GM12878 (cell line): ENCODE measurements around the gene TRPC4. TPM values are rescaled to one million over a fixed set of nuclear protein-coding genes. Genes with fewer than 3 reads are reported as not detected.

Source experiments
- ATAC-seq: fragments of 200-7000 bp; cut with Tn5 transposase; 3 replicates; pipeline ENCODE4 v1.9.1; 2020; ENCODE audit warnings: mild to moderate bottlenecking, moderate library complexity
- BruUV-seq: library from RNA; stranded (reverse); fragments of 400-500 nt; replicated peaks from 2 replicates; lab custom pipeline; 2021; lab: Mats Ljungman, UMichigan
- CTCF ChIA-PET: fragments of 300-600 bp; sonication (Branson Sonifier 250); formaldehyde crosslinking; extraction: SDS; loops from one replicate; lab custom pipeline; 2021; ENCODE audit warnings: inconsistent platforms; lab: Yijun Ruan, JAX
- POLR2A ChIA-PET: fragments of 350-600 bp; formaldehyde crosslinking; extraction: SDS; loops from one replicate; lab custom pipeline; 2021; ENCODE audit warnings: inconsistent platforms; lab: Charles Lee
- RAD21 ChIA-PET: fragments of 300-600 bp; sonication (Branson Sonifier 250); formaldehyde crosslinking; loops from one replicate; lab custom pipeline; 2023; ENCODE audit warnings: antibody characterized with exemption; ENCODE audit not compliant: unreplicated experiment; lab: Charles Lee
- SMC1A ChIA-PET: fragments of 300-600 bp; sonication (Branson Sonifier 250); formaldehyde crosslinking; loops from one replicate; lab custom pipeline; 2023; ENCODE audit not compliant: unreplicated experiment, uncharacterized antibody; lab: Charles Lee
- DNase-seq: peaks from one replicate; pipeline ENCODE4 v3.0.0-alpha.2; 2011; ENCODE audit warnings: low read depth, low spot score
- FAIRE-seq: peaks from 3 replicates; lab custom pipeline; 2011; peaks lifted over from hg19 to GRCh38; lab: Jason Lieb, UNC
- H2AFZ ChIP-seq: 2 replicates; pipeline ENCODE4 v1.6.0; 2011; ENCODE audit warnings: low read depth, low read length, control low read depth; ENCODE audit not compliant: control insufficient read depth
- H3K27ac ChIP-seq: 2 replicates; pipeline ENCODE4 v1.5.1; 2011; ENCODE audit warnings: control low read depth; ENCODE audit not compliant: control insufficient read depth, insufficient read depth
- H3K27me3 ChIP-seq, 2 experiments: replicated peaks in 1 of 2; 2 replicates each; pipeline versions ENCODE4 v1.6.0 to v1.6.1; 2011; ENCODE audit warnings: low read length in 1 of 2; ENCODE audit not compliant: control insufficient read depth in 2 of 2, insufficient read depth in 2 of 2
- H3K36me3 ChIP-seq, 2 experiments: 2 replicates each; pipeline ENCODE4 v1.5.1; 2011; ENCODE audit warnings: low read length in 1 of 2; ENCODE audit not compliant: control insufficient read depth in 2 of 2, insufficient read depth in 2 of 2
- H3K4me1 ChIP-seq: 2 replicates; pipeline ENCODE4 v1.6.1; 2011; ENCODE audit warnings: mild to moderate bottlenecking, low read length, moderate library complexity, mixed read lengths; ENCODE audit not compliant: control insufficient read depth, insufficient read depth
- H3K4me2 ChIP-seq: 2 replicates; pipeline ENCODE4 v1.6.0; 2011; ENCODE audit warnings: control low read depth; ENCODE audit not compliant: control insufficient read depth, insufficient read depth
- H3K4me3 ChIP-seq: fragments of 200-600 bp; sonication (generic); 2 replicates; pipeline ENCODE4 v1.5.1; 2016
- H3K79me2 ChIP-seq: 2 replicates; pipeline ENCODE4 v1.6.0; 2011; ENCODE audit warnings: low read length; ENCODE audit not compliant: control insufficient read depth, insufficient read depth
- H3K9ac ChIP-seq: 2 replicates; pipeline ENCODE4 v1.8.0; 2011; ENCODE audit warnings: low read length, control low read depth, mixed read lengths; ENCODE audit not compliant: control insufficient read depth, insufficient read depth
- H3K9me3 ChIP-seq: replicated peaks from 3 replicates; pipeline ENCODE4 v1.5.1; 2011; ENCODE audit warnings: mild to moderate bottlenecking, low read length; ENCODE audit not compliant: control insufficient read depth, insufficient read depth
- H4K20me1 ChIP-seq: 2 replicates; pipeline ENCODE4 v1.6.0; 2011; ENCODE audit not compliant: control insufficient read depth, insufficient read depth
- CBFB ChIP-seq: IDR thresholded peaks from 2 replicates; pipeline ENCODE4 v1.6.1; 2016; ENCODE audit warnings: antibody characterized with exemption, low read depth
- CBX3 ChIP-seq: fragments of 200-600 bp; sonication (generic); IDR thresholded peaks from 2 replicates; pipeline ENCODE4 v1.6.1; 2016; ENCODE audit warnings: low read depth, borderline replicate concordance
- CHD1 ChIP-seq: IDR thresholded peaks from 2 replicates; pipeline ENCODE4 v1.6.1; 2012; ENCODE audit warnings: low read depth, low read length, improper control_type of control experiment
- CHD2 ChIP-seq: IDR thresholded peaks from 2 replicates; pipeline ENCODE4 v1.6.1; 2011; ENCODE audit warnings: low read depth, low read length, improper control_type of control experiment, borderline replicate concordance
- CREB1 ChIP-seq: IDR thresholded peaks from 2 replicates; pipeline ENCODE4 v1.6.1; 2012; ENCODE audit warnings: low read depth, mild to moderate bottlenecking, inconsistent platforms
- CREM ChIP-seq: IDR thresholded peaks from 2 replicates; pipeline ENCODE4 v1.6.1; 2014; ENCODE audit warnings: antibody characterized with exemption, low read depth
- CTCF ChIP-seq, 3 experiments: IDR thresholded peaks in 2 of 3; conservative IDR thresholded peaks in 1 of 3; 2 replicates each; pipeline ENCODE4 v1.5.1; 2011; ENCODE audit warnings: low read depth in 3 of 3, low read length in 3 of 3, mild to moderate bottlenecking in 3 of 3, control low read depth in 2 of 3, moderate library complexity in 2 of 3, inconsistent platforms in 1 of 3, mixed read lengths in 1 of 3; ENCODE audit not compliant: control insufficient read depth in 2 of 3, insufficient read depth in 1 of 3; ENCODE audit errors: extremely low read depth in 1 of 3
- EED ChIP-seq: sonication (generic); IDR thresholded peaks from 2 replicates; pipeline ENCODE4 v1.6.1; 2016; ENCODE audit warnings: antibody characterized with exemption, low read depth
- JUNB ChIP-seq: IDR thresholded peaks from 2 replicates; pipeline ENCODE4 v1.6.1; 2016; ENCODE audit warnings: antibody characterized with exemption, mild to moderate bottlenecking
- KLF5 ChIP-seq: fragments of 450-650 bp; IDR thresholded peaks from 2 replicates; pipeline ENCODE4 v1.6.1; 2014; ENCODE audit warnings: mild to moderate bottlenecking; ENCODE audit not compliant: partially characterized antibody
- NBN ChIP-seq: fragments of 450-650 bp; IDR thresholded peaks from 2 replicates; pipeline ENCODE4 v1.6.1; 2016
- NR2F1 ChIP-seq: fragments of 450-650 bp; conservative IDR thresholded peaks from 2 replicates; pipeline ENCODE4 v1.6.1; 2017; ENCODE audit warnings: mild to moderate bottlenecking
- NRF1 ChIP-seq: conservative IDR thresholded peaks from 2 replicates; pipeline ENCODE4 v1.6.1; 2011; ENCODE audit warnings: mild to moderate bottlenecking, low read depth, low read length, improper control_type of control experiment
- POLR2A ChIP-seq: IDR thresholded peaks from 2 replicates; pipeline ENCODE4 v1.6.1; 2011; ENCODE audit warnings: low read depth, mild to moderate bottlenecking, low read length
- POLR2AphosphoS5 ChIP-seq: IDR thresholded peaks from 2 replicates; pipeline ENCODE4 v1.6.1; 2011; ENCODE audit warnings: mild to moderate bottlenecking, low read length, inconsistent platforms
- RELA ChIP-seq: fragments of 450-650 bp; IDR thresholded peaks from 2 replicates; pipeline ENCODE4 v1.8.0; 2014; ENCODE audit warnings: borderline replicate concordance; ENCODE audit not compliant: partially characterized antibody
- USF2 ChIP-seq: IDR thresholded peaks from 2 replicates; pipeline ENCODE4 v1.6.1; 2011; ENCODE audit warnings: low read depth, low read length, improper control_type of control experiment, borderline replicate concordance
- ZBED1 ChIP-seq: IDR thresholded peaks from 2 replicates; pipeline ENCODE4 v1.6.1; 2016; ENCODE audit warnings: borderline replicate concordance
- whole genome bisulfite sequencing: methylation state at CpG from one replicate; pipeline ENCODE4 v1.1.6; 2016; ENCODE audit warnings: low lambda C conversion rate; ENCODE audit not compliant: insufficient replicate concordance, insufficient coverage; ENCODE audit errors: missing lambda C conversion rate; 5-methylcytosine and 5-hydroxymethylcytosine counted together
- in situ Hi-C: fragments of 300-500 bp; cut with MboI; formaldehyde crosslinking; loops from 9 replicates; pipeline ENCODE4 v1.14.3; 2018; ENCODE audit warnings: mixed read lengths
- intact Hi-C: fragments of 100-400 bp; cut with micrococcal nuclease; formaldehyde crosslinking; loops from one replicate; pipeline ENCODE4 v1.14.2; 2022; ENCODE audit not compliant: unreplicated experiment
- polyA plus RNA-seq, 11 experiments: library from polyadenylated mRNA; depleted of rRNA in 4 of 11; unstranded in 6 of 11; stranded (reverse) in 5 of 11; fragments of >200 nt; fragmentation: Nextera tagmentation in 4 of 11; fragmentation: Illumina TruSeq in 1 of 11; extraction: Ambion mirVana in 4 of 11; extraction: Trizol in 1 of 11; gene quantifications; 1 replicate in 1 of 11; 2 replicates in 10 of 11; pipeline versions ENCODE4 v1.2.1 to v1.2.3, GENCODE V29; 2011 to 2016; ENCODE audit warnings: inconsistent platforms in 2 of 11, missing spikeins in 2 of 11, low read depth in 1 of 11
- total RNA-seq, 4 experiments: library from RNA; depleted of rRNA in 3 of 4; stranded (reverse); fragments of >200 nt in 3 of 4; fragmentation: Illumina TruSeq in 1 of 4; extraction: Trizol in 1 of 4; gene quantifications; 2 replicates each; pipeline versions ENCODE4 v1.2.1 to v1.2.3, GENCODE V29; 2013 to 2021
- TF ChIP-seq, protein P1 (sequence below): fragments of 450-650 bp; IDR thresholded peaks from 2 replicates; pipeline ENCODE4 v1.6.1; 2014; ENCODE audit warnings: mild to moderate bottlenecking
- TF ChIP-seq, protein P2 (sequence below): fragments of 450-650 bp; IDR thresholded peaks from 2 replicates; pipeline ENCODE4 v1.6.1; 2017; ENCODE audit warnings: mild to moderate bottlenecking, low read depth, inconsistent platforms; ENCODE audit not compliant: poor library complexity, severe bottlenecking

The TRPC4 gene
- total and polyA plus RNA-seq, 10 of the 15 experiments (the other 5 are each of a cell fraction or from before 2014, with no cell fraction given): not detected

- no peak for TF ChIP-seq EED
- TF ChIP-seq CTCF (IDR thresholded peaks at IDR 0.05 in 2 of 3, conservative IDR thresholded peaks at IDR 0.05 in 1 of 3; ENCODE audit: control insufficient read depth in 2 of 3, extremely low read depth in 1 of 3, insufficient read depth in 1 of 3, low read depth in 3 of 3, low read length in 3 of 3): no peak
- TF ChIP-seq CHD2: no peak
- TF ChIP-seq CBFB: no peak
- no peak for TF ChIP-seq USF2
- TF ChIP-seq CBX3: no peak
- TF ChIP-seq POLR2AphosphoS5: no peak
- TF ChIP-seq JUNB: no peak
- TF ChIP-seq, protein P1, sequence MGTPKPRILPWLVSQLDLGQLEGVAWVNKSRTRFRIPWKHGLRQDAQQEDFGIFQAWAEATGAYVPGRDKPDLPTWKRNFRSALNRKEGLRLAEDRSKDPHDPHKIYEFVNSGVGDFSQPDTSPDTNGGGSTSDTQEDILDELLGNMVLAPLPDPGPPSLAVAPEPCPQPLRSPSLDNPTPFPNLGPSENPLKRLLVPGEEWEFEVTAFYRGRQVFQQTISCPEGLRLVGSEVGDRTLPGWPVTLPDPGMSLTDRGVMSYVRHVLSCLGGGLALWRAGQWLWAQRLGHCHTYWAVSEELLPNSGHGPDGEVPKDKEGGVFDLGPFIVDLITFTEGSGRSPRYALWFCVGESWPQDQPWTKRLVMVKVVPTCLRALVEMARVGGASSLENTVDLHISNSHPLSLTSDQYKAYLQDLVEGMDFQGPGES: no peak
Measured at GRCh38 chr13:37752146-37752545, 117.4 kb downstream of the TRPC4 start (continued).

- H3K27ac ChIP-seq: no peak overlapping the region
- H3K9ac ChIP-seq: no peak overlapping the region
- no peaks in the 10 kb centered on the region for H3K4me1 ChIP-seq
- 56% methylated on average over 9 of the region's 9 CpGs for WGBS
- no TSS peak for BruUV-seq
- H3K4me2 ChIP-seq: no peak overlapping the region
- ChIA-PET POLR2A (no interaction called here), SMC1A (no interaction called here), RAD21 (no interaction called here), CTCF (no interaction called here)
- no peaks in the 10 kb centered on the region for H3K9me3 ChIP-seq
- DNase-seq (no peak), ATAC-seq (no peak), FAIRE-seq (no peak)
- no peaks in the 10 kb centered on the region for H3K36me3 ChIP-seq
- no peak overlapping the region for H2AFZ ChIP-seq
- no peaks in the 10 kb centered on the region for H3K27me3 ChIP-seq
- no peaks in the 10 kb centered on the region for H4K20me1 ChIP-seq
- in situ Hi-C loops (no loop called here), intact Hi-C loops (no loop called here)
- H3K4me3 ChIP-seq: no peak overlapping the region
- H3K79me2 ChIP-seq: no peaks in the 10 kb centered on the region
- TF ChIP-seq POLR2A: no peak
- TF ChIP-seq KLF5: no peak
- TF ChIP-seq RELA: no peak
- TF ChIP-seq CHD1: no peak
- TF ChIP-seq NBN: no peak
- TF ChIP-seq CREB1: no peak
- no peak for TF ChIP-seq ZBED1
- TF ChIP-seq CREM: no peak
- TF ChIP-seq NR2F1: no peak
- TF ChIP-seq, protein P2, sequence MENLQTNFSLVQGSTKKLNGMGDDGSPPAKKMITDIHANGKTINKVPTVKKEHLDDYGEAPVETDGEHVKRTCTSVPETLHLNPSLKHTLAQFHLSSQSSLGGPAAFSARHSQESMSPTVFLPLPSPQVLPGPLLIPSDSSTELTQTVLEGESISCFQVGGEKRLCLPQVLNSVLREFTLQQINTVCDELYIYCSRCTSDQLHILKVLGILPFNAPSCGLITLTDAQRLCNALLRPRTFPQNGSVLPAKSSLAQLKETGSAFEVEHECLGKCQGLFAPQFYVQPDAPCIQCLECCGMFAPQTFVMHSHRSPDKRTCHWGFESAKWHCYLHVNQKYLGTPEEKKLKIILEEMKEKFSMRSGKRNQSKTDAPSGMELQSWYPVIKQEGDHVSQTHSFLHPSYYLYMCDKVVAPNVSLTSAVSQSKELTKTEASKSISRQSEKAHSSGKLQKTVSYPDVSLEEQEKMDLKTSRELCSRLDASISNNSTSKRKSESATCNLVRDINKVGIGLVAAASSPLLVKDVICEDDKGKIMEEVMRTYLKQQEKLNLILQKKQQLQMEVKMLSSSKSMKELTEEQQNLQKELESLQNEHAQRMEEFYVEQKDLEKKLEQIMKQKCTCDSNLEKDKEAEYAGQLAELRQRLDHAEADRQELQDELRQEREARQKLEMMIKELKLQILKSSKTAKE: no peak
- TF ChIP-seq NRF1: no peak
Measured at GRCh38 chr13:37751025-37751424, 118.5 kb downstream of the TRPC4 start.
